Measurements from ENCODE around the gene VWA3A.

DNA sequence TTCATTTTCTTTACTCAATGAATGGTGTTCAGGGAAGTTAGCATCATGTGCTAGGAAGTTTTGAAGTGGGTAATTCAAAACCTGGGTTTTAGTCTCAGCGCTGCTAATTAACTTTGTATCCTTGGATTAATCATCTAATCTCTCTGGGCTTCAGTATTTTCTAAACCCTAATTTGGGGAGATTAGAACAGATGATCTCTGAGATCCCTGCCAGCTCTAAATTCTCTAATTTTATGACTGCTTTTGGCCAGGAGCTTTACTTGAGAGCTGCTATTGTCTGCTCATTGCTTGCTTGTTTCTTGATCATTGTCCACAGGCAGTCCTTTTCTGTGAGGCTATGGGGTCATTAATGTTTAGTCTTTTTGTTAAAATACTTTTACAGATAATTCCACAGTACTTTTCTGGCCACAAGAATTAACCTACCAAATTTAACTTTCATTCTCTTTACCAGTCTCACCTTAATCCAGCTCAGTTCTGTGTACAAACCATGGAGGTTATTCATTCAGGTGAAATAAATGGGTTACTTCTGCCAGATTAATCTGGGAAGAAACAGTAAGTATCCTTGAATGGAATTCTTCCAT lies 28.4 kb upstream of the VWA3A start:
- TF ChIP-seq, protein P1, sequence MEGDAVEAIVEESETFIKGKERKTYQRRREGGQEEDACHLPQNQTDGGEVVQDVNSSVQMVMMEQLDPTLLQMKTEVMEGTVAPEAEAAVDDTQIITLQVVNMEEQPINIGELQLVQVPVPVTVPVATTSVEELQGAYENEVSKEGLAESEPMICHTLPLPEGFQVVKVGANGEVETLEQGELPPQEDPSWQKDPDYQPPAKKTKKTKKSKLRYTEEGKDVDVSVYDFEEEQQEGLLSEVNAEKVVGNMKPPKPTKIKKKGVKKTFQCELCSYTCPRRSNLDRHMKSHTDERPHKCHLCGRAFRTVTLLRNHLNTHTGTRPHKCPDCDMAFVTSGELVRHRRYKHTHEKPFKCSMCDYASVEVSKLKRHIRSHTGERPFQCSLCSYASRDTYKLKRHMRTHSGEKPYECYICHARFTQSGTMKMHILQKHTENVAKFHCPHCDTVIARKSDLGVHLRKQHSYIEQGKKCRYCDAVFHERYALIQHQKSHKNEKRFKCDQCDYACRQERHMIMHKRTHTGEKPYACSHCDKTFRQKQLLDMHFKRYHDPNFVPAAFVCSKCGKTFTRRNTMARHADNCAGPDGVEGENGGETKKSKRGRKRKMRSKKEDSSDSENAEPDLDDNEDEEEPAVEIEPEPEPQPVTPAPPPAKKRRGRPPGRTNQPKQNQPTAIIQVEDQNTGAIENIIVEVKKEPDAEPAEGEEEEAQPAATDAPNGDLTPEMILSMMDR (conservative IDR thresholded peaks at IDR 0.05): no peak
- TF ChIP-seq ZFX (IDR thresholded peaks at IDR 0.05): no peak
